Natural killer cell (primary cell): ENCODE measurements around the gene PRRT2. TPM values are rescaled to one million over a fixed set of nuclear protein-coding genes. Genes with fewer than 3 reads are reported as not detected.

Experiments
- ATAC-seq, 3 donors: fragments of 150-1000 bp in 2 of 3; fragments of 200-7000 bp in 1 of 3; cut with Tn5 transposase; 1 replicate in 1 of 3; 2 replicates in 2 of 3; pipeline ENCODE4 v1.10.0; 2021; ENCODE audit warnings: mild to moderate bottlenecking in 2 of 3, moderate library complexity in 2 of 3
- DNase-seq, 2 donors: peaks; one replicate each; pipeline versions ENCODE4 v3.0.0 to v3.0.0-alpha.2; 2013 to 2021; ENCODE audit warnings: mixed read lengths in 1 of 2
- H3K27ac ChIP-seq: one replicate; pipeline ENCODE4 v1.5.1; 2013; ENCODE audit warnings: mild to moderate bottlenecking, low read length
- H3K27me3 ChIP-seq: one replicate; pipeline ENCODE4 v1.6.1; 2013; ENCODE audit warnings: low read length; ENCODE audit not compliant: control insufficient read depth, insufficient read depth
- H3K36me3 ChIP-seq: one replicate; pipeline ENCODE4 v1.6.1; 2013; ENCODE audit warnings: low read length; ENCODE audit not compliant: control insufficient read depth, insufficient read depth
- H3K4me1 ChIP-seq: one replicate; pipeline ENCODE4 v1.6.1; 2013; ENCODE audit warnings: low read length; ENCODE audit not compliant: control insufficient read depth, insufficient read depth
- H3K4me3 ChIP-seq: one replicate; pipeline ENCODE4 v1.5.1; 2013; ENCODE audit warnings: low read length
- H3K9me3 ChIP-seq: one replicate; pipeline ENCODE4 v1.6.1; 2013; ENCODE audit warnings: low read length; ENCODE audit not compliant: control insufficient read depth, insufficient read depth
- H3K27ac Mint-ChIP-seq, 2 donors: one replicate each; pipeline ENCODE4 v1.8.0; 2022; ENCODE audit warnings: mild to moderate bottlenecking in 2 of 2, mixed read lengths in 2 of 2, moderate library complexity in 1 of 2
- H3K27me3 Mint-ChIP-seq, 2 donors: one replicate each; pipeline ENCODE4 v1.8.0; 2022; ENCODE audit warnings: low read depth in 2 of 2, mixed read lengths in 2 of 2
- H3K36me3 Mint-ChIP-seq: one replicate; pipeline ENCODE4 v1.8.0; 2022; ENCODE audit warnings: mixed read lengths
- H3K4me1 Mint-ChIP-seq, 2 donors: one replicate each; pipeline ENCODE4 v1.8.0; 2022; ENCODE audit warnings: mixed read lengths in 2 of 2
- H3K4me3 Mint-ChIP-seq: one replicate; pipeline ENCODE4 v1.8.0; 2022; ENCODE audit warnings: mild to moderate bottlenecking, moderate library complexity, mixed read lengths
- H3K9me3 Mint-ChIP-seq, 2 donors: one replicate each; pipeline ENCODE4 v1.8.0; 2022; ENCODE audit warnings: mixed read lengths in 2 of 2
- WGBS: methylation state at CpG from one replicate; pipeline ENCODE4 v1.1.7; 2013; ENCODE audit warnings: missing lambda C conversion rate; ENCODE audit not compliant: insufficient coverage; 5-methylcytosine and 5-hydroxymethylcytosine counted together
- intact Hi-C: fragments of 100-400 bp; cut with micrococcal nuclease; formaldehyde crosslinking; loops from one replicate; pipeline ENCODE4 v1.14.2; 2022
- total RNA-seq, 4 donors: library from RNA; stranded (reverse); fragments of 120-200 nt in 1 of 4; gene quantifications; one replicate each; pipeline versions ENCODE4 v1.2.3 to v1.2.4, GENCODE V29; 2013 to 2022
- TF ChIP-seq, protein P1 (sequence below): fragments of 200-600 bp; IDR thresholded peaks from one replicate; pipeline ENCODE4 v1.8.0; 2022; ENCODE audit warnings: antibody characterized with exemption

Gene PRRT2
- total RNA-seq, 3 donors from 2014 or later (not counting 1 experiment from before 2014, with no cell fraction given): 0.70 to 1.4 (median 0.91) TPM

DNA sequence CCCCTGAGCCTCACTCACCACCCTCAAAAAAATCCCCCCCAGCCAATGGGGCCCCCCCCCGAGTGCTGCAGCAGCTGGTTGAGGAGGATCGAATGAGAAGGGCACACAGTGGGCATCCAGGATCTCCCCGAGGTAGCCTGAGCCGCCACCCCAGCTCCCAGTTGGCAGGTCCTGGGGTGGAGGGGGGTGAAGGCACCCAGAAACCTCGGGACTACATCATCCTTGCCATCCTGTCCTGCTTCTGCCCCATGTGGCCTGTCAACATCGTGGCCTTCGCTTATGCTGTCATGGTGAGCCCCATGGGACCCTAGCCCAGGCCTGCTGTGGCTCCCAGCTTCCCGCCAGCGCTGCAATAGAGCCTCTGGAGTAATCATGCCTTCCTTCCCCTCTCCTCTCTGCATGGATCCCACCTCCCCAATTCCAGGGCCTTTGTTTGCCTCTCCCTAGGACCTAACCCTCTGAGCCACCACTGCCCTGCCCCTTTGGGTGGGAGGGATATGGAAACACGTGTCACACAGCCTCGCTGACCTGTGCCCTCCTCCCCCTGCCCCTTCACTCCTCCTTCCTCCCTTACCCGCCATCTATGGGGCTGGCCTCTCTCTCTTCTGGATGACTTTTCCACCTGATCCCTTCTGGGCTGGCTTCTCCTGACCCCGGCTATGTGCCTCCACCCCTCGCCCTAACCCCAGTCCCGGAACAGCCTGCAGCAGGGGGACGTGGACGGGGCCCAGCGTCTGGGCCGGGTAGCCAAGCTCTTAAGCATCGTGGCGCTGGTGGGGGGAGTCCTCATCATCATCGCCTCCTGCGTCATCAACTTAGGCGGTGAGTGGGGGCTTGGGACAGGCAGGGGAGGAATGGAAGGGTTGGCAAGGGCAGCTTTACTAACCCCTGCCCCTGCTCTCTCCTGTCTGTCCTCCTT, 1.9 kb downstream of the PRRT2 start:
- H3K27ac ChIP-seq: no peak overlapping the region
- TF ChIP-seq, protein P1, sequence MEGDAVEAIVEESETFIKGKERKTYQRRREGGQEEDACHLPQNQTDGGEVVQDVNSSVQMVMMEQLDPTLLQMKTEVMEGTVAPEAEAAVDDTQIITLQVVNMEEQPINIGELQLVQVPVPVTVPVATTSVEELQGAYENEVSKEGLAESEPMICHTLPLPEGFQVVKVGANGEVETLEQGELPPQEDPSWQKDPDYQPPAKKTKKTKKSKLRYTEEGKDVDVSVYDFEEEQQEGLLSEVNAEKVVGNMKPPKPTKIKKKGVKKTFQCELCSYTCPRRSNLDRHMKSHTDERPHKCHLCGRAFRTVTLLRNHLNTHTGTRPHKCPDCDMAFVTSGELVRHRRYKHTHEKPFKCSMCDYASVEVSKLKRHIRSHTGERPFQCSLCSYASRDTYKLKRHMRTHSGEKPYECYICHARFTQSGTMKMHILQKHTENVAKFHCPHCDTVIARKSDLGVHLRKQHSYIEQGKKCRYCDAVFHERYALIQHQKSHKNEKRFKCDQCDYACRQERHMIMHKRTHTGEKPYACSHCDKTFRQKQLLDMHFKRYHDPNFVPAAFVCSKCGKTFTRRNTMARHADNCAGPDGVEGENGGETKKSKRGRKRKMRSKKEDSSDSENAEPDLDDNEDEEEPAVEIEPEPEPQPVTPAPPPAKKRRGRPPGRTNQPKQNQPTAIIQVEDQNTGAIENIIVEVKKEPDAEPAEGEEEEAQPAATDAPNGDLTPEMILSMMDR: no peak
- WGBS: 93% methylated on average over 23 of the region's 24 CpGs
- intact Hi-C loops: no loop called here
- no peaks in the 10 kb centered on the region for H3K27me3 ChIP-seq
- peaks cover 5% of the 10 kb centered on the region for H3K36me3 Mint-ChIP-seq
- H3K27ac Mint-ChIP-seq: no peak overlapping the region
- no peaks in the 10 kb centered on the region for H3K9me3 ChIP-seq
- no peak overlapping the region for H3K4me3 ChIP-seq
- no peaks in the 10 kb centered on the region for H3K9me3 Mint-ChIP-seq
- peaks cover 21% of the 10 kb centered on the region for H3K36me3 ChIP-seq
- peaks cover 50 to 72% of the 10 kb centered on the region in 2 donors for H3K4me1 Mint-ChIP-seq
- DNase-seq: peak in 1 of 2 donors; percentile 21
- peak overlapping the region; percentile 31 for H3K4me3 Mint-ChIP-seq
- H3K4me1 ChIP-seq: peaks cover 64% of the 10 kb centered on the region
- H3K27me3 Mint-ChIP-seq: peaks cover 0 to 2% of the 10 kb centered on the region in 2 donors
- ATAC-seq: no peak

DNA sequence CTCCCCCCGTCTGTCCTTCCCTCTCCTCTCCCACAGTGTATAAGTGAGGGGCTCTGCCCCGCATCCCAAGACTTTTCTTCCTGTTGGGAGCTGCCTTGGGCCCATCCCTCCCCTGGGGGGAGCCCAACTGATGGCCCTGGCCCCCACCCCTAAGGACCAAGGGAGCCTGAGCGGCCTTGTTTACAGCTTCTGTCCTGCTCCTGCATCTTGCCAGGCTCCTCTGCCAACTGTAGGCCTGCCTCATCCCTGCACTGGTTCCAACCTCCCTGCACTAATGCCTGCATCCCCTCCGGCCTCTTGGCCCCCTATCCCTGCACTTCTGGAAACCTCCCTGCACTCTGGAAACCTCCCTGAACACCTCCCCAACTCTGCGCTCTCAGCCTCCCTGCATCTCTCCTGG, 2.6 kb downstream of the PRRT2 start:
- TF ChIP-seq, protein P1: no peak
- intact Hi-C loops: no loop called here
- Mint-ChIP-seq H3K36me3 (peaks cover 5% of the 10 kb centered on the region), H3K9me3 (no peaks in the 10 kb centered on the region), H3K27me3 (peaks cover 0 to 2% of the 10 kb centered on the region in 2 donors), H3K4me1 (peaks cover 51 to 77% of the 10 kb centered on the region in 2 donors), H3K4me3 (peak overlapping the region; percentile 99), H3K27ac (peak overlapping the region; percentile 94 to 98)
- ATAC-seq (no peak), DNase-seq (no peak)
- H3K36me3 ChIP-seq: peaks cover 19% of the 10 kb centered on the region
- no peak overlapping the region for H3K27ac ChIP-seq
- H3K27me3 ChIP-seq: no peaks in the 10 kb centered on the region
- 97% methylated on average over 4 of the region's 5 CpGs for WGBS
- no peak overlapping the region for H3K4me3 ChIP-seq
- H3K4me1 ChIP-seq: peaks cover 63% of the 10 kb centered on the region
- no peaks in the 10 kb centered on the region for H3K9me3 ChIP-seq

DNA sequence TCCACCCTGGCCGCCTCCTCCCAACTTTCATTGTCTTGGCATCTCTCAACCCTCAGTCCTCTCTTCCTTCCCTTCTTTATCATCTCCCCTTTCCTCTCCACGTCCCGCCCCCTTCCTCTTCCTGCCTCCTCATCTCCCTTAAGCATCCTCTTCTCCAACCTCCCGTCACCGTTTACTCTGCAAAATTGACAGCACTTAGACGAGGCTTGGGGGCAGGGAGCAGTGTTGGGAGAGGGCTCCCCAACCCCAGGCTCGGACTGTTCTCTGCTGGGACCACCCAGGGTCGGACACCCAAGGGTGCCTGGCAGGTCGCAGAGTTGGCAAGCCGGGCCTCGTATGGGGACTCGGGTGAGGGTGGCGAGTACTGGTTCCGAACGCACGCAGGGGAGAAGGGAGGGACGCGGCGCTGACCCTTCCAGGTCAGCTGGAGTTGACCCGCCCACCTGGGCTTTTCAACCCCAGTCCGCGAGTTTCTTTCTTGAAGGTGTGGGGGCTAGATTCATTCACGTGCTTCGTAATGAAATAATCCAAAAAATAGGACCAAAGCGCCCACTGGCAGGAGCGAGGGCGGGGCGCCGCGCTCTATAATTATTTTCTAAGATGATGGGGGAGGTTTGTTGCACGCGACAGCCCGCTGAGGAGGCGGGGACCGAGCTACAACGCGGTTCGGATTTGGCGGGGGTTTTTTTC, 3.2 kb downstream of the PRRT2 start:
- WGBS: 12% methylated on average over 33 of the region's 39 CpGs
- Mint-ChIP-seq H3K9me3 (no peaks in the 10 kb centered on the region), H3K4me1 (peaks cover 57 to 81% of the 10 kb centered on the region in 2 donors), H3K4me3 (peak overlapping the region; percentile 99), H3K36me3 (peaks cover 5% of the 10 kb centered on the region), H3K27ac (peak overlapping the region; percentile 94 to 98), H3K27me3 (peaks cover 0 to 2% of the 10 kb centered on the region in 2 donors)
- Histone ChIP-seq H3K4me3 (peak overlapping the region; percentile 79), H3K9me3 (no peaks in the 10 kb centered on the region), H3K27me3 (no peaks in the 10 kb centered on the region), H3K27ac (no peak overlapping the region), H3K4me1 (peaks cover 63% of the 10 kb centered on the region), H3K36me3 (peaks cover 15% of the 10 kb centered on the region)
- intact Hi-C loops: loop anchor here (5.0 kb wide), 1 partner anchor 47 kb away; the partner anchor contains the start of gene CDIPT
- TF ChIP-seq, protein P1: no peak
- ATAC-seq (no peak), DNase-seq (peak in 1 of 2 donors; percentile 40)
